HepG2 (cell line): ENCODE data around the gene ENO1. TPM values are rescaled to one million over a fixed set of nuclear protein-coding genes. Genes with fewer than 3 reads are reported as not detected.

Source experiments
- AKAP8 ChIP-seq: sonication (generic); formaldehyde crosslinking; IDR thresholded peaks from 2 replicates; pipeline ENCODE4 v1.5.1; 2020; ENCODE audit warnings: mild to moderate bottlenecking, missing genetic modification reagents
- CEBPG ChIP-seq: IDR thresholded peaks from 2 replicates; pipeline ENCODE4 v1.6.1; 2016
- EED ChIP-seq: sonication (generic); formaldehyde crosslinking; IDR thresholded peaks from 2 replicates; pipeline ENCODE4 v1.5.0; 2020; ENCODE audit warnings: mild to moderate bottlenecking, missing genetic modification reagents
- HDAC1 ChIP-seq: sonication (generic); formaldehyde crosslinking; IDR thresholded peaks from 2 replicates; pipeline ENCODE4 v1.5.1; 2020; ENCODE audit warnings: mild to moderate bottlenecking, missing genetic modification reagents
- MTA3 ChIP-seq: sonication (generic); formaldehyde crosslinking; IDR thresholded peaks from 2 replicates; pipeline ENCODE4 v1.4.0; 2020; ENCODE audit warnings: missing genetic modification reagents
- MXD4 ChIP-seq: IDR thresholded peaks from 2 replicates; pipeline ENCODE4 v1.6.1; 2016; ENCODE audit warnings: mild to moderate bottlenecking, missing biosample characterization, missing genetic modification reagents
- NCOA2 ChIP-seq: sonication (generic); formaldehyde crosslinking; IDR thresholded peaks from 2 replicates; pipeline ENCODE4 v1.8.0; 2022; ENCODE audit warnings: inconsistent platforms
- NFKBIZ ChIP-seq: IDR thresholded peaks from 2 replicates; pipeline ENCODE4 v1.6.1; 2018; ENCODE audit warnings: missing genetic modification reagents, missing compliant biosample characterization
- PAF1 ChIP-seq: IDR thresholded peaks from 2 replicates; pipeline ENCODE4 v1.6.1; 2016; ENCODE audit warnings: missing genetic modification reagents, missing compliant biosample characterization
- PITX1 ChIP-seq: sonication (generic); formaldehyde crosslinking; IDR thresholded peaks from 2 replicates; pipeline ENCODE4 v1.5.1; 2020; ENCODE audit warnings: mild to moderate bottlenecking, missing genetic modification reagents
- ZBTB21 ChIP-seq: sonication (generic); formaldehyde crosslinking; IDR thresholded peaks from 2 replicates; pipeline ENCODE4 v1.4.0; 2020; ENCODE audit warnings: missing genetic modification reagents
- ZBTB42 ChIP-seq: sonication (generic); formaldehyde crosslinking; IDR thresholded peaks from 2 replicates; pipeline ENCODE4 v1.5.0; 2020; ENCODE audit warnings: mild to moderate bottlenecking, missing genetic modification reagents
- ZBTB7B ChIP-seq: sonication (generic); formaldehyde crosslinking; IDR thresholded peaks from 2 replicates; pipeline ENCODE4 v1.4.0; 2020; ENCODE audit warnings: missing genetic modification reagents
- ZFP36 ChIP-seq: fragments of 150-350 bp; IDR thresholded peaks from 2 replicates; pipeline ENCODE4 v1.6.1; 2018; ENCODE audit warnings: borderline replicate concordance, low read length, low read depth; ENCODE audit not compliant: partially characterized antibody
- ZNF382 ChIP-seq: sonication (generic); formaldehyde crosslinking; IDR thresholded peaks from 2 replicates; pipeline ENCODE4 v1.5.0; 2020; ENCODE audit warnings: missing genetic modification reagents, mild to moderate bottlenecking, borderline replicate concordance
- ZNF496 ChIP-seq: sonication (generic); formaldehyde crosslinking; IDR thresholded peaks from 2 replicates; pipeline ENCODE4 v1.8.1; 2023; ENCODE audit warnings: mild to moderate bottlenecking, moderate library complexity, missing genetic modification reagents; ENCODE audit not compliant: insufficient replicate concordance
- polyA plus RNA-seq, 8 experiments: library from polyadenylated mRNA; depleted of rRNA in 3 of 8; stranded (reverse) in 7 of 8; unstranded in 1 of 8; fragments of >200 nt; fragmentation: Illumina TruSeq in 4 of 8; extraction: Trizol in 4 of 8; gene quantifications; 2 replicates each; pipeline versions ENCODE4 v1.2.1 to v1.2.3, GENCODE V29; 2011 to 2016; ENCODE audit warnings: low read depth in 4 of 8, missing spikeins in 1 of 8, mixed read lengths in 1 of 8; ENCODE audit not compliant: insufficient read depth in 1 of 8
- total RNA-seq, 5 experiments: library from RNA; depleted of rRNA; stranded (reverse); fragments of >200 nt; fragmentation: Illumina TruSeq; extraction: Trizol; gene quantifications; 2 replicates each; pipeline ENCODE4 v1.2.3, GENCODE V29; 2016; ENCODE audit warnings: low read depth in 1 of 5
- TF ChIP-seq, protein P1 (sequence below): IDR thresholded peaks from 2 replicates; pipeline ENCODE4 v1.6.1; 2016; ENCODE audit warnings: control low read depth
- TF ChIP-seq, protein P2 (sequence below): sonication (generic); formaldehyde crosslinking; IDR thresholded peaks from 2 replicates; pipeline ENCODE4 v1.4.0; 2020; ENCODE audit warnings: missing genetic modification reagents
- TF ChIP-seq, protein P3 (sequence below): IDR thresholded peaks from 2 replicates; pipeline ENCODE4 v1.6.1; 2016; ENCODE audit warnings: low read depth
- TF ChIP-seq, protein P4 (sequence below): IDR thresholded peaks from 2 replicates; pipeline ENCODE4 v1.6.1; 2016; ENCODE audit warnings: low read depth, borderline replicate concordance
- TF ChIP-seq, protein P5 (sequence below): sonication (generic); formaldehyde crosslinking; IDR thresholded peaks from 2 replicates; pipeline ENCODE4 v1.5.1; 2020; ENCODE audit warnings: mild to moderate bottlenecking, missing genetic modification reagents, moderate library complexity

ENO1 gene
- total and polyA plus RNA-seq, 2 of the 13 experiments (the other 11 are each of a cell fraction or from before 2014, with no cell fraction given), result 1,559 to 3,103 TPM

DNA sequence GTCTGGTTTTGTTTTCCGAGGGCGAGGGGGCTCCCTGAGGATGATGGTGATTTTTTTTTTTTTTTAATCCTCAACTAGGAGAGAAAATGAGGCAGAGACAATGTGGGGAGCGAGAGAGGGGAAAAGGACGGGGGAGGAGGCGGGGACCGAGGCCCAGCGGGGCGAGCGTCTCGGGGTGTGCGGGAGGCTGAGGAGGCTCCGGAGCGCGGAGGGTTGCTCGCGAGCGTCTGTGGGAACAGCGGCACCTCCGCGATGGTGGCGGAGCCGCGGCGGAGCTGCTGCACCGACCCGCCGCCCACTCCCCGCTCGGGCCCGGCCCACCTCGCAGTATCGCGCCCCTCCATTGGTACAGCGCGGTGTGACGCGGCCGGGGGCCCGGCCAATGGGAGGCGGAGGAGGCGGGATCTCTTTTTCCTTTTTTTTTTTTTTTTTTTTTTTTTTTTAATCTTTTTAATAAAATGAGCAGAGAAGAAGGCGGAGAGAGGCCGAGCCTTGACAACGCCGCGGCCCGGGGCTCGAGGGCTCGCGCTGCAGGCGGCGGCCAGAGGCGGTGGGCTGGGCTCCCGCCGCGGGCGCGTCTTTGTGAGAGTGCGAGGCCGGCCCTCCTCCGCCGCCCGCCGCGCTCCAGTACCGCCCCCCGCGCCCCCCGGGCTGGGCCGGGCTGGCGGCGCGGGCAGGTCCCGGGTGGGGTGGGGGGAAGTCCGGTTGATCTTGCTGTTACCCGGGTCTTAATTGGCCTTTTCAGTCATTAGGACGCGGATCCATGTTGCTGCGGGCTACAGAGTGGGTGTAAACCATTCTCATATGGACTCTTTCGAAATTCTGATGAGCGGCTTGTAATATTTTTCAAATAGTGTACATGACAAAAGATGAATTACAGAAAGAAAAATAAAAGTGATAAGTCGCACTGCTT lies 60.8 kb downstream of the ENO1 start, which contains the start of gene RERE (continued):
- TF ChIP-seq PITX1 (CRISPR knock-in tag), result peak; percentile 55; the same call in 1 of the 2 replicates
- TF ChIP-seq ZNF496 (CRISPR knock-in tag), result no peak
- TF ChIP-seq NFKBIZ (CRISPR knock-in tag), result no peak
- 0 out of 2 replicates have a peak, but pooled peaks have one; percentile 29 for TF ChIP-seq AKAP8 (CRISPR knock-in tag)
- no peak for TF ChIP-seq MTA3 (CRISPR knock-in tag)
- TF ChIP-seq MXD4 (CRISPR knock-in tag), result peak; percentile 43; the same call in 1 of the 2 replicates
- TF ChIP-seq ZNF382, result no peak
- TF ChIP-seq HDAC1 (CRISPR knock-in tag), result peak; percentile 76
- 0 out of 2 replicates have a peak, but pooled peaks have one; percentile 37 for TF ChIP-seq NCOA2
- no peak for TF ChIP-seq PAF1
- TF ChIP-seq ZFP36, result no peak
- no peak; the same call in 1 of the 2 replicates for TF ChIP-seq ZBTB7B (CRISPR knock-in tag)
- TF ChIP-seq, protein P1, sequence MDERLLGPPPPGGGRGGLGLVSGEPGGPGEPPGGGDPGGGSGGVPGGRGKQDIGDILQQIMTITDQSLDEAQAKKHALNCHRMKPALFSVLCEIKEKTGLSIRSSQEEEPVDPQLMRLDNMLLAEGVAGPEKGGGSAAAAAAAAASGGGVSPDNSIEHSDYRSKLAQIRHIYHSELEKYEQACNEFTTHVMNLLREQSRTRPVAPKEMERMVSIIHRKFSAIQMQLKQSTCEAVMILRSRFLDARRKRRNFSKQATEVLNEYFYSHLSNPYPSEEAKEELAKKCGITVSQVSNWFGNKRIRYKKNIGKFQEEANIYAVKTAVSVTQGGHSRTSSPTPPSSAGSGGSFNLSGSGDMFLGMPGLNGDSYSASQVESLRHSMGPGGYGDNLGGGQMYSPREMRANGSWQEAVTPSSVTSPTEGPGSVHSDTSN (CRISPR knock-in tag), result no peak
- TF ChIP-seq, protein P2, sequence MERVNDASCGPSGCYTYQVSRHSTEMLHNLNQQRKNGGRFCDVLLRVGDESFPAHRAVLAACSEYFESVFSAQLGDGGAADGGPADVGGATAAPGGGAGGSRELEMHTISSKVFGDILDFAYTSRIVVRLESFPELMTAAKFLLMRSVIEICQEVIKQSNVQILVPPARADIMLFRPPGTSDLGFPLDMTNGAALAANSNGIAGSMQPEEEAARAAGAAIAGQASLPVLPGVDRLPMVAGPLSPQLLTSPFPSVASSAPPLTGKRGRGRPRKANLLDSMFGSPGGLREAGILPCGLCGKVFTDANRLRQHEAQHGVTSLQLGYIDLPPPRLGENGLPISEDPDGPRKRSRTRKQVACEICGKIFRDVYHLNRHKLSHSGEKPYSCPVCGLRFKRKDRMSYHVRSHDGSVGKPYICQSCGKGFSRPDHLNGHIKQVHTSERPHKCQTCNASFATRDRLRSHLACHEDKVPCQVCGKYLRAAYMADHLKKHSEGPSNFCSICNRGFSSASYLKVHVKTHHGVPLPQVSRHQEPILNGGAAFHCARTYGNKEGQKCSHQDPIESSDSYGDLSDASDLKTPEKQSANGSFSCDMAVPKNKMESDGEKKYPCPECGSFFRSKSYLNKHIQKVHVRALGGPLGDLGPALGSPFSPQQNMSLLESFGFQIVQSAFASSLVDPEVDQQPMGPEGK (CRISPR knock-in tag), result peak; percentile 39; the same call in 1 of the 2 replicates
- TF ChIP-seq ZBTB21 (CRISPR knock-in tag), result no peak
- TF ChIP-seq, protein P3, sequence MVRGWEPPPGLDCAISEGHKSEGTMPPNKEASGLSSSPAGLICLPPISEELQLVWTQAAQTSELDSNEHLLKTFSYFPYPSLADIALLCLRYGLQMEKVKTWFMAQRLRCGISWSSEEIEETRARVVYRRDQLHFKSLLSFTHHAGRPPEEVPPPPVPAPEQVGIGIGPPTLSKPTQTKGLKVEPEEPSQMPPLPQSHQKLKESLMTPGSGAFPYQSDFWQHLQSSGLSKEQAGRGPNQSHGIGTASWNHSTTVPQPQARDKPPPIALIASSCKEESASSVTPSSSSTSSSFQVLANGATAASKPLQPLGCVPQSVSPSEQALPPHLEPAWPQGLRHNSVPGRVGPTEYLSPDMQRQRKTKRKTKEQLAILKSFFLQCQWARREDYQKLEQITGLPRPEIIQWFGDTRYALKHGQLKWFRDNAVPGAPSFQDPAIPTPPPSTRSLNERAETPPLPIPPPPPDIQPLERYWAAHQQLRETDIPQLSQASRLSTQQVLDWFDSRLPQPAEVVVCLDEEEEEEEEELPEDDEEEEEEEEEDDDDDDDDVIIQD, result no peak
- TF ChIP-seq, protein P4, sequence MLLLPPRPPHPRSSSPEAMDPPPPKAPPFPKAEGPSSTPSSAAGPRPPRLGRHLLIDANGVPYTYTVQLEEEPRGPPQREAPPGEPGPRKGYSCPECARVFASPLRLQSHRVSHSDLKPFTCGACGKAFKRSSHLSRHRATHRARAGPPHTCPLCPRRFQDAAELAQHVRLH (CRISPR knock-in tag), result 0 out of 2 replicates have a peak, but pooled peaks have one; percentile 46
- no peak for TF ChIP-seq EED (CRISPR knock-in tag)
- TF ChIP-seq ZBTB42, result no peak
- no peak for TF ChIP-seq CEBPG (CRISPR knock-in tag)
- TF ChIP-seq, protein P5, sequence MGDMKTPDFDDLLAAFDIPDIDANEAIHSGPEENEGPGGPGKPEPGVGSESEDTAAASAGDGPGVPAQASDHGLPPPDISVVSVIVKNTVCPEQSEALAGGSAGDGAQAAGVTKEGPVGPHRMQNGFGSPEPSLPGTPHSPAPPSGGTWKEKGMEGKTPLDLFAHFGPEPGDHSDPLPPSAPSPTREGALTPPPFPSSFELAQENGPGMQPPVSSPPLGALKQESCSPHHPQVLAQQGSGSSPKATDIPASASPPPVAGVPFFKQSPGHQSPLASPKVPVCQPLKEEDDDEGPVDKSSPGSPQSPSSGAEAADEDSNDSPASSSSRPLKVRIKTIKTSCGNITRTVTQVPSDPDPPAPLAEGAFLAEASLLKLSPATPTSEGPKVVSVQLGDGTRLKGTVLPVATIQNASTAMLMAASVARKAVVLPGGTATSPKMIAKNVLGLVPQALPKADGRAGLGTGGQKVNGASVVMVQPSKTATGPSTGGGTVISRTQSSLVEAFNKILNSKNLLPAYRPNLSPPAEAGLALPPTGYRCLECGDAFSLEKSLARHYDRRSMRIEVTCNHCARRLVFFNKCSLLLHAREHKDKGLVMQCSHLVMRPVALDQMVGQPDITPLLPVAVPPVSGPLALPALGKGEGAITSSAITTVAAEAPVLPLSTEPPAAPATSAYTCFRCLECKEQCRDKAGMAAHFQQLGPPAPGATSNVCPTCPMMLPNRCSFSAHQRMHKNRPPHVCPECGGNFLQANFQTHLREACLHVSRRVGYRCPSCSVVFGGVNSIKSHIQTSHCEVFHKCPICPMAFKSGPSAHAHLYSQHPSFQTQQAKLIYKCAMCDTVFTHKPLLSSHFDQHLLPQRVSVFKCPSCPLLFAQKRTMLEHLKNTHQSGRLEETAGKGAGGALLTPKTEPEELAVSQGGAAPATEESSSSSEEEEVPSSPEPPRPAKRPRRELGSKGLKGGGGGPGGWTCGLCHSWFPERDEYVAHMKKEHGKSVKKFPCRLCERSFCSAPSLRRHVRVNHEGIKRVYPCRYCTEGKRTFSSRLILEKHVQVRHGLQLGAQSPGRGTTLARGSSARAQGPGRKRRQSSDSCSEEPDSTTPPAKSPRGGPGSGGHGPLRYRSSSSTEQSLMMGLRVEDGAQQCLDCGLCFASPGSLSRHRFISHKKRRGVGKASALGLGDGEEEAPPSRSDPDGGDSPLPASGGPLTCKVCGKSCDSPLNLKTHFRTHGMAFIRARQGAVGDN (CRISPR knock-in tag), result peak; percentile 71
